ENCODE measurements around the gene ASAP2.

Gene ASAP2

DNA sequence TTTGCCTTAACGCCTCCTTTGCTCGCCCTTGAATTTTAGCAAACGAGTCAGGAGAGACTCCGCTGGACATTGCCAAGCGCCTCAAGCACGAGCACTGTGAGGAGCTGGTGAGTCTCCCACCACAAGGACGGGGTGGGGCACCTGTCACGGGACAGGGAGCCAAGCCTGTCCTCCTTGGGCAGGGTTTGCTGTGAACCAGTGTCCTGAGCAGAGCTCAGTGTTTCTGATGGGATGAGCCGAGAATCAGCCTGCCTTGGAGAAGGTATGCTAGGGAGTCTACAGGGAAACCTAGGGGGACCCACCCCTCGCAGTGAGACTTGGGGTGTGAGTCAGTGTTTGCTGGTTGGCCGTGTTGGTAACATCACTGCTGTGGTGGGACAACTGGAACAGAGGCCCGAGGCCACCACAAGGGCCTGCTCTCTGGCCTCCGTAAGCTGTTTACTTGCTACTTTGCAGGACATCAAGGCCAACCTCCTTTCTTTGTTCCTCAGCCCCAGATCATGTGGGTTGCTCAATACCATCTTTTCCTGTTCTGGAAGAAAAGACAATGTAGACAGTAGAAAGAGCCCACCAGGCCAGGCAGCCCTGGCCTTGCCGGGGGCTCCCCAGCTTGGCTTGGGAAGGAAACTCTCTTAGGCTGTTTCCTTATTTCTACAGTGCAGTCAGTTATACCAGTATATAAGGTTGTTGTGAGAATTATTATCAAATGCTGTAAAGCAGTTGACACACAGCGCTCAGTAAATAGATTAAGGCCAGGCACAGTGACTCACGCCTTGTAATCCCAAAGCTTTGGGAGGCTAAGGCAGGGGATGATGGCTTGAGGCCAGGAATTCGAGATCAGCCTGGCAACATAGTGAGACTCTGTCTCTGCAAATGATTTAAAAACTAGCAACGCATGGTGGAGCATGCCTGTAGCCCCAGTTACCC lies 174.4 kb downstream of the ASAP2 start:
- H3K9me3 ChIP-seq, result no peaks in the 10 kb centered on the region
- H3K36me3 ChIP-seq (replicated peaks), result peaks cover 24% of the 10 kb centered on the region
- no peaks in the 10 kb centered on the region for H3K27me3 ChIP-seq (ENCODE audit: low read depth)
- no peaks in the 10 kb centered on the region for H3K4me1 ChIP-seq
- in situ Hi-C loops (cut with MboI; ENCODE audit: low sequenced_read_pairs), result no loop called here
- H3K4me3 ChIP-seq, result no peak overlapping the region
- no peak for DNase-seq (ENCODE audit: low spot score in 2 of 2)

DNA sequence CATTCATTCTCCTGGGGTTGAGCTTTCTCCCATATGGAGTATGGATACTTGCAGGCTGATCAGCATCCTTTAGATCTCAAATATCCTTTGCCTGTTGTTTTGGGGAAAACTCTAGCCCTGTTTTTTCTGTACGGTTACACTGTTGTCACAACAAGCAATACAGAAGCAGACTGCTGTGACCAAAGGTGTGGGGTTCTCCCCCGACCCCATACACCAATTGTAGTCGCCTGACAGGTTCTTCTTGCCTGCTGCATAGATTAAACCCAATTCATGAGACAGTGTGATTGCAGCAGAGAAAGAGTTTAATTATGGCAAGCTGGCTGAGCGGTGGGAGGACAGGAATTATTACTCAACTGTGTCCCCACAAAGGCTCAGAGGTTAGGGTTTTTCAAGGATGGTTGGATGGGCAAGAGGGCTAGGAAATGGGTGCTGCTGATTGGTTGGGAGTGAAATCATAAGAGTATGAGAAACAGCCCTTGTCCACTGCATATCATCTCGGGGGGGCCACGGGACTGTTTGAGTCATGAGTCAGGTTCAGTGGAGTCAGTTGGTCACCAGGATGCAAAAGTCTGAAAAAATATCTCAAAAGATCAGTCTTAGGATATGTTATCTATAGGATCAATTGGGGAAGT lies 176.1 kb downstream of the ASAP2 start:
- H3K9me3 ChIP-seq, result no peaks in the 10 kb centered on the region
- no peak overlapping the region for H3K4me3 ChIP-seq
- H3K4me1 ChIP-seq, result no peaks in the 10 kb centered on the region
- no peak for DNase-seq (ENCODE audit: low spot score in 2 of 2)
- in situ Hi-C loops (cut with MboI; ENCODE audit: low sequenced_read_pairs), result no loop called here
- H3K36me3 ChIP-seq (replicated peaks), result peaks cover 20% of the 10 kb centered on the region
- H3K27me3 ChIP-seq (ENCODE audit: low read depth), result no peaks in the 10 kb centered on the region

DNA sequence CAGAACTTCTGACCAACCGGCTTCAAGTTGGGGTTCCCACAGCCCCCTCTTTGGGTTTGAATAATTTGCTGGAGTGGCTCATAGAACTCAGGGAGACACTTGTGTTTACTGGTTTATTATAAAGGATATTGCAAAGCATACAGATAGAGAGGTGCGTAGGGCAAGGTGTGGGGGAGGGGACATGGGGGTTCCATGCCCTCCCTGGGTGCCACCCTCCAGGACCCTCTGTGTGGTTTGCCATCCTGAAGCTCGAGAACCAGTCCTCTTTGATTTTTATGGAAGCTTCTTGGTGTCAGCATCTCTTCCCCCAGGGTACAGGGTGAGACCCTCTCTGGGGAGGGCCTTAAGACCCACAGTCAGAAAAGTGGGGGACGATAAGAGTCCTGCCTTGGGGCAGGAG lies 177.9 kb downstream of the ASAP2 start:
- H3K36me3 ChIP-seq (replicated peaks), result peaks cover 21% of the 10 kb centered on the region

GRCh38 chr2:9385841-9386240 lies 179.2 kb downstream of the ASAP2 start:
- DNase-seq (ENCODE audit: low spot score in 2 of 2), result no peak
- H3K4me3 ChIP-seq, result no peak overlapping the region
- no peaks in the 10 kb centered on the region for H3K9me3 ChIP-seq
- H3K4me1 ChIP-seq, result no peaks in the 10 kb centered on the region
- no peaks in the 10 kb centered on the region for H3K27me3 ChIP-seq (ENCODE audit: low read depth)
- in situ Hi-C loops (cut with MboI; ENCODE audit: low sequenced_read_pairs), result no loop called here
- peaks cover 19% of the 10 kb centered on the region for H3K36me3 ChIP-seq (replicated peaks)

More for the DNA sequence above, 177.9 kb downstream of the ASAP2 start:
- no peaks in the 10 kb centered on the region for H3K4me1 ChIP-seq
- no peak overlapping the region for H3K4me3 ChIP-seq
- DNase-seq (ENCODE audit: low spot score in 2 of 2), result no peak
- H3K9me3 ChIP-seq, result no peaks in the 10 kb centered on the region
- in situ Hi-C loops (cut with MboI; ENCODE audit: low sequenced_read_pairs), result no loop called here
- H3K27me3 ChIP-seq (ENCODE audit: low read depth), result no peaks in the 10 kb centered on the region

- Histone ChIP-seq H3K27me3 (ENCODE audit: low read depth) (no peaks in the 10 kb centered on the region), H3K4me3 (no peak overlapping the region), H3K9me3 (no peaks in the 10 kb centered on the region), H3K36me3 (replicated peaks) (peaks cover 13% of the 10 kb centered on the region), H3K4me1 (no peaks in the 10 kb centered on the region)
- no peak for DNase-seq (ENCODE audit: low spot score in 2 of 2)
- in situ Hi-C loops (cut with MboI; ENCODE audit: low sequenced_read_pairs), result no loop called here
Observed at GRCh38 chr2:9388199-9388681, 181.6 kb downstream of the ASAP2 start.

DNA sequence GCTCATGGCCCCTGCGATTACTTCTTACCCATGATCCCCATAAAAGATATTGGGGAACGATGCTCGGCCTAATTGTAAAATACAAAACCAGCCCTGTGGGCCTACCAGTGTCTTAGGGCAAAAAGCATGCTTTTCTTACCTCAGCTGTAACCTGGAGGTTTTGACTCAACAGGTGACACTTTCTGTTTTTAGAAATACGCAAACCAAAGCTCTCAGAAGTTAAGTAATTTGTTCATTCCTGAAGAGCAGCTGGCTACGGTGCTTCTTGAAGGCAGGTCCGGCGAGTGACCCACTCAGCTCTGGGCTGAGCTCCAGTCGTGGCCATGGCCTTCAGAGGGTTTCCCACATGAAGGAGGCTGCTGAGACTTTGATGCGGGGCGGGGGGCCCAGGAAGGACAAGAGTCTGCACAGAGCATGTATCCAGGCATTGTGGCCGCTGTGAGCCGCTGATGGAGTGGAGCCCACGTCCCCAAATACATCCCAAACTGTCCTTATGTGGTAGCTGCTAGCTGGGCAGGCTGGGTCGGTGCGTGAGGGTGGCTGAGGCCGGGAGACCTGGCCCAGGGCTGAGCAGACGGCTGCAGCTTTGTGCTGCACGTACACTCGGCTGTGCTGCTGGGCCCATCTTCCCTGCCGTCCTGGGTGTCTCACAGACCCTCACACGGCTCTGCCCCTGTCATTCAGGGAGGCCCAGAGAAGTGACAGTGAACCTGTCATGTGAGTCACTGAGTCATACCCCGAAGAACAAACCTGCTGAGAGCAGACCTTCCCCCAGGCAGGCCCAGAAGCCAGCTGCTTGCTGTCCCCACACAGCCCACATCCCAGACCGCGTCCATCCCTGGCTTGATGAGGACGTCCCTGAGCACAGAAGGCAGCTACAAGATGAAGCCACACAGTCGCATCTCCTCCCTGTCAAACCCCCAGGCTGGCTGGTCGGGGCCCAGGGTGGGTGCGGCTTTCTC lies 182.6 kb downstream of the ASAP2 start:
- no peaks in the 10 kb centered on the region for H3K9me3 ChIP-seq
- H3K4me1 ChIP-seq, result no peaks in the 10 kb centered on the region
- H3K27me3 ChIP-seq (ENCODE audit: low read depth), result no peaks in the 10 kb centered on the region
- in situ Hi-C loops (cut with MboI; ENCODE audit: low sequenced_read_pairs), result no loop called here
- DNase-seq (ENCODE audit: low spot score in 2 of 2), result no peak
- H3K4me3 ChIP-seq, result no peak overlapping the region
- H3K36me3 ChIP-seq (replicated peaks), result peaks cover 13% of the 10 kb centered on the region

GRCh38 chr2:9390151-9390850 lies 183.7 kb downstream of the ASAP2 start:
- H3K4me1 ChIP-seq, result no peaks in the 10 kb centered on the region
- H3K9me3 ChIP-seq, result no peaks in the 10 kb centered on the region
- no peaks in the 10 kb centered on the region for H3K27me3 ChIP-seq (ENCODE audit: low read depth)
- peaks cover 14% of the 10 kb centered on the region for H3K36me3 ChIP-seq (replicated peaks)
- DNase-seq (ENCODE audit: low spot score in 2 of 2), result no peak
- no peak overlapping the region for H3K4me3 ChIP-seq
- in situ Hi-C loops (cut with MboI; ENCODE audit: low sequenced_read_pairs), result no loop called here

DNA sequence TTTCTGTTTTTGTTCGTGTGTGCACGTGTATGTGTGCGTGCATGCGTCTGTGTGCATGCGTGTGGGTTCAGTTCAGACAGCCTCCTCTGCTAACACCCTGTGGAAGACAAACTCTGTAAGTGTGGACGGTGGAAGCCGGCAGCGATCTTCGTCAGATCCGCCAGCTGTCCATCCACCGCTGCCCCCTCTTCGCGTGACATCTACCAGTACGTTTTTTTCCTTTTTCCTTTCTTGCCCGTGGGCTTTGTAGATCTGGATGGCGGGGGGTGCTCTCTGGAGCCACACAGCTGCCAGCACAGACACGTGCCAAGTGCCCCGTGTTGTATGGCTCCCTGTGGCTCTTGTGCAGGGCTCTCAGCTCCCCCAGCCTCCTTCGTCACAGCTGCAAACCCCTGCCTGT lies 184.4 kb downstream of the ASAP2 start:
- H3K27me3 ChIP-seq (ENCODE audit: low read depth), result no peaks in the 10 kb centered on the region
- DNase-seq (ENCODE audit: low spot score in 2 of 2), result no peak
- in situ Hi-C loops (cut with MboI; ENCODE audit: low sequenced_read_pairs), result no loop called here
- H3K9me3 ChIP-seq, result no peaks in the 10 kb centered on the region
- peaks cover 12% of the 10 kb centered on the region for H3K36me3 ChIP-seq (replicated peaks)
- no peaks in the 10 kb centered on the region for H3K4me1 ChIP-seq
- H3K4me3 ChIP-seq, result no peak overlapping the region

GRCh38 chr2:9391961-9392720 lies 185.5 kb downstream of the ASAP2 start:
- no peaks in the 10 kb centered on the region for H3K9me3 ChIP-seq
- H3K27me3 ChIP-seq (ENCODE audit: low read depth), result no peaks in the 10 kb centered on the region
- no peak for DNase-seq (ENCODE audit: low spot score in 2 of 2)
- peaks cover 12% of the 10 kb centered on the region for H3K36me3 ChIP-seq (replicated peaks)
- in situ Hi-C loops (cut with MboI; ENCODE audit: low sequenced_read_pairs), result no loop called here
- no peak overlapping the region for H3K4me3 ChIP-seq
- no peaks in the 10 kb centered on the region for H3K4me1 ChIP-seq

DNA sequence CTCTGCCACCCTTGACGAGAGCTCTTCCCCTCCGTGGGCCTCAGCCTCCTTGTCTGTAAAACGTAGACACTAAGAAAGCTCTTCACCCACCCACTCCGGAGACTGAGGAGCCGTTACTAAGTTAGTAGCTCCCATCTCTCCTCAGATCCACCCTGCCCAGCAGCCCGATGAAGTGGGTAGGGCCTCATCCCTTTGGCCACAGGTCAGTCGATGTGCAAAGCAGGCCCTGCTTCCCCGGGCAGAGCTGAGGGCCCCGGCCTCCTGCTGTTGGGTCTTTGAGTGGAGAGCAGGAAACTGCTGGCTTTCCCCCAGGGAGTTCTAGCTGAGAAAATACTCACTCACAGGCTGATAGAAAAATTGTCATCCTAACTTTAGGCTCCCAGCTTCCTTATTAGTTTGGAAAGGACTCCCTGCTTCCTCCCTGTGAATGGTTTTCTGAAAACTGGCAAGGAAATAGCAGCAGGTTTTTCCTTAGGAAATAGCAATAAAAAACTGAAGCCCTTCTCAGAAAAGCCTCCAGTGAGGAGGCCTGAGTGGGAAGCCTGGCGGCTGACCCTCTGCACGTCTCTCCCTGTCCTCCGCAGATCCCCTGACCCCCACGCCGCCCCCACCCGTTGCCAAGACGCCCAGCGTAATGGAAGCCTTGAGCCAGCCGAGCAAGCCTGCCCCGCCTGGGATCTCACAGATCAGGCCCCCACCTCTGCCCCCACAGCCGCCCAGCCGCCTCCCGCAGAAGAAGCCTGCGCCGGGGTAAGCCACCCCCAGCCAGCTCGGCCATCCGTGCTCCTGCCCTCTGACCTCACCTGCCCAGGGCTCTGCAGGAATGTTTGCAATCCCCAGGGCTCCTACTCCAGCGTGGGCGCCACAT lies 186.5 kb downstream of the ASAP2 start:
- DNase-seq (ENCODE audit: low spot score in 2 of 2), result no peak
- Histone ChIP-seq H3K4me3 (no peak overlapping the region), H3K9me3 (no peaks in the 10 kb centered on the region), H3K36me3 (replicated peaks) (peaks cover 12% of the 10 kb centered on the region), H3K4me1 (no peaks in the 10 kb centered on the region), H3K27me3 (ENCODE audit: low read depth) (no peaks in the 10 kb centered on the region)
- in situ Hi-C loops (cut with MboI; ENCODE audit: low sequenced_read_pairs), result no loop called here

DNA sequence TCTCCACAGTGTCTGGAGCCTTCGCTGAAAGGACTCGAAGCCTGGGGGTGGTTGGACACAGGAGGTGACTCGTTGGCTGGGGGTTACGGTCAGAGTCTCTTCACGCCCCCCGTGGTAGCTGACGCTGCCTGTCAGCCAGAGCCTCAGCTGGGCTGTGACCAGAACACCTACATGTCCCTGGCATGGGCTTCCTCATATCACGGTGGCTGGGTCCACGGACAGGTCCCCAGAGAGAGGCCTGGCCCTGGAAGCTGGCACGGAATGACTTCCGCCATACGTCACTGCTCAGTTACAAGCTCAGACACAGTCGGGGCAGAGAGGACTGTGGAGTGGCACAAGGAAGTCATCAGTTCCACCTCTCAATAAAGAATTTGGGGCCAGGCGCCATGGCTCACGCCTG lies 188.2 kb downstream of the ASAP2 start:
- Histone ChIP-seq H3K4me1 (no peaks in the 10 kb centered on the region), H3K4me3 (no peak overlapping the region), H3K27me3 (ENCODE audit: low read depth) (no peaks in the 10 kb centered on the region), H3K9me3 (no peaks in the 10 kb centered on the region), H3K36me3 (replicated peaks) (peaks cover 5% of the 10 kb centered on the region)
- in situ Hi-C loops (cut with MboI; ENCODE audit: low sequenced_read_pairs), result no loop called here
- no peak for DNase-seq (ENCODE audit: low spot score in 2 of 2)

GRCh38 chr2:9397201-9397600 lies 190.6 kb downstream of the ASAP2 start:
- no peak for DNase-seq (ENCODE audit: low spot score in 2 of 2)
- Histone ChIP-seq H3K36me3 (replicated peaks) (peaks cover 5% of the 10 kb centered on the region; the same call in 1 of the 2 replicates), H3K4me1 (no peaks in the 10 kb centered on the region), H3K27me3 (ENCODE audit: low read depth) (no peaks in the 10 kb centered on the region), H3K9me3 (no peaks in the 10 kb centered on the region), H3K4me3 (no peak overlapping the region)
- in situ Hi-C loops (cut with MboI; ENCODE audit: low sequenced_read_pairs), result no loop called here

Measured in HAP-1 (cell line).